Calu3 (cell line): Measurements from ENCODE around the gene GAL3ST1. TPM values are rescaled to one million over a fixed set of nuclear protein-coding genes. Genes with fewer than 3 reads are reported as not detected.

ENCODE experiments used
- BruUV-seq: library from RNA; stranded (reverse); fragments of 400-500 nt; replicated peaks from 2 replicates; lab custom pipeline; 2021; lab: Mats Ljungman, UMichigan
- CTCF ChIA-PET: fragments of 300-600 bp; sonication (Branson Sonifier 250); formaldehyde crosslinking; loops from one replicate; lab custom pipeline; 2022; ENCODE audit warnings: antibody characterized with exemption; lab: Charles Lee
- DNase-seq: peaks from one replicate; pipeline ENCODE4 v3.0.0; 2022
- H3K27ac Mint-ChIP-seq: one replicate; pipeline ENCODE4 v1.8.0; 2022; ENCODE audit warnings: mixed read lengths; ENCODE audit not compliant: unreplicated experiment
- H3K27me3 Mint-ChIP-seq: one replicate; pipeline ENCODE4 v1.8.0; 2022; ENCODE audit warnings: mixed read lengths; ENCODE audit not compliant: unreplicated experiment
- H3K36me3 Mint-ChIP-seq: one replicate; pipeline ENCODE4 v1.8.0; 2022; ENCODE audit warnings: mild to moderate bottlenecking, moderate library complexity, mixed read lengths; ENCODE audit not compliant: insufficient read depth, unreplicated experiment
- H3K4me1 Mint-ChIP-seq: one replicate; pipeline ENCODE4 v1.8.0; 2022; ENCODE audit warnings: mild to moderate bottlenecking, low read depth, mixed read lengths; ENCODE audit not compliant: unreplicated experiment
- H3K4me3 Mint-ChIP-seq: one replicate; pipeline ENCODE4 v1.8.0; 2022; ENCODE audit warnings: mild to moderate bottlenecking, low read depth, moderate library complexity, mixed read lengths; ENCODE audit not compliant: unreplicated experiment
- H3K9me3 Mint-ChIP-seq: one replicate; pipeline ENCODE4 v1.8.0; 2022; ENCODE audit warnings: low read depth, mixed read lengths; ENCODE audit not compliant: unreplicated experiment
- intact Hi-C: fragments of 100-400 bp; cut with micrococcal nuclease; formaldehyde crosslinking; loops from one replicate; pipeline ENCODE4 v1.10.0; 2022; ENCODE audit not compliant: unreplicated experiment
- total RNA-seq: library from RNA; stranded (reverse); gene quantifications from 2 replicates; pipeline ENCODE4 v1.2.3, GENCODE V29; 2022
- TF ChIP-seq, protein P1 (sequence below): fragments of 200-600 bp; IDR thresholded peaks from one replicate; pipeline ENCODE4 v1.8.0; 2022; ENCODE audit warnings: antibody characterized with exemption; ENCODE audit not compliant: unreplicated experiment

GAL3ST1 gene
- total RNA-seq, 1 experiment from 2014 or later = 6.5 TPM

DNA sequence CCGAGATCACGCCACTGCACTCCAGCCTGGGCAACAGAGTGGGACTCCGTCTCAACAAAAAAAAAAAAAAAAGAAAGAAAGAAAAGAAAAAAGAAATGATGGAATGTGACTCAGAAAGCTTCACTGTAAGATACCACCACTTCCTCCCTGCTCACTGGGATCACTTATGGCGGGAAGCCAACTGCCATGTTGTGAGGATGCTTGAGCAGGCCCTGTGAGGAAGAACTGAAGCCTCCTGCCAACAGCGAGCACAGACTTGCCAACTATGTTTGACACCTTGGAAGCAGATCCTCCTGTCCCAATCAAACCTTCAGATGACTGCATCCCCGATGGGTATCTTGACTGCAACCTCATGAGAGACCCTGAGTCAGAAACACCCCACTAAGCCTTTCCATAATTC is 36.2 kb downstream of the GAL3ST1 start:
- DNase-seq = no peak
- Mint-ChIP-seq H3K9me3 (no peaks in the 10 kb centered on the region), H3K27ac (no peak overlapping the region), H3K27me3 (peaks cover 23% of the 10 kb centered on the region), H3K36me3 (no peaks in the 10 kb centered on the region), H3K4me1 (peaks cover 8% of the 10 kb centered on the region), H3K4me3 (no peak overlapping the region)
- TF ChIP-seq, protein P1, sequence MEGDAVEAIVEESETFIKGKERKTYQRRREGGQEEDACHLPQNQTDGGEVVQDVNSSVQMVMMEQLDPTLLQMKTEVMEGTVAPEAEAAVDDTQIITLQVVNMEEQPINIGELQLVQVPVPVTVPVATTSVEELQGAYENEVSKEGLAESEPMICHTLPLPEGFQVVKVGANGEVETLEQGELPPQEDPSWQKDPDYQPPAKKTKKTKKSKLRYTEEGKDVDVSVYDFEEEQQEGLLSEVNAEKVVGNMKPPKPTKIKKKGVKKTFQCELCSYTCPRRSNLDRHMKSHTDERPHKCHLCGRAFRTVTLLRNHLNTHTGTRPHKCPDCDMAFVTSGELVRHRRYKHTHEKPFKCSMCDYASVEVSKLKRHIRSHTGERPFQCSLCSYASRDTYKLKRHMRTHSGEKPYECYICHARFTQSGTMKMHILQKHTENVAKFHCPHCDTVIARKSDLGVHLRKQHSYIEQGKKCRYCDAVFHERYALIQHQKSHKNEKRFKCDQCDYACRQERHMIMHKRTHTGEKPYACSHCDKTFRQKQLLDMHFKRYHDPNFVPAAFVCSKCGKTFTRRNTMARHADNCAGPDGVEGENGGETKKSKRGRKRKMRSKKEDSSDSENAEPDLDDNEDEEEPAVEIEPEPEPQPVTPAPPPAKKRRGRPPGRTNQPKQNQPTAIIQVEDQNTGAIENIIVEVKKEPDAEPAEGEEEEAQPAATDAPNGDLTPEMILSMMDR = no peak
- BruUV-seq = no TSS peak
- intact Hi-C loops = no loop called here
- CTCF ChIA-PET = no interaction called here

GRCh38 chr22:30537083-30537731 is 37.3 kb downstream of the GAL3ST1 start:
- no peaks in the 10 kb centered on the region for H3K9me3 Mint-ChIP-seq
- H3K4me1 Mint-ChIP-seq = peaks cover 8% of the 10 kb centered on the region
- TF ChIP-seq, protein P1 = no peak
- CTCF ChIA-PET = no interaction called here
- DNase-seq = no peak
- peaks cover 13% of the 10 kb centered on the region for H3K27me3 Mint-ChIP-seq
- no peak overlapping the region for H3K27ac Mint-ChIP-seq
- intact Hi-C loops = no loop called here
- no TSS peak for BruUV-seq
- H3K4me3 Mint-ChIP-seq = no peak overlapping the region
- H3K36me3 Mint-ChIP-seq = no peaks in the 10 kb centered on the region

- Mint-ChIP-seq H3K9me3 (no peaks in the 10 kb centered on the region), H3K4me3 (no peak overlapping the region), H3K27me3 (no peaks in the 10 kb centered on the region), H3K4me1 (peaks cover 8% of the 10 kb centered on the region), H3K36me3 (no peaks in the 10 kb centered on the region), H3K27ac (no peak overlapping the region)
- BruUV-seq = no TSS peak
- intact Hi-C loops = no loop called here
- TF ChIP-seq, protein P1 = no peak
- DNase-seq = no peak
- CTCF ChIA-PET = no interaction called here
Observed at GRCh38 chr22:30535182-30535581, 39.3 kb downstream of the GAL3ST1 start.

DNA sequence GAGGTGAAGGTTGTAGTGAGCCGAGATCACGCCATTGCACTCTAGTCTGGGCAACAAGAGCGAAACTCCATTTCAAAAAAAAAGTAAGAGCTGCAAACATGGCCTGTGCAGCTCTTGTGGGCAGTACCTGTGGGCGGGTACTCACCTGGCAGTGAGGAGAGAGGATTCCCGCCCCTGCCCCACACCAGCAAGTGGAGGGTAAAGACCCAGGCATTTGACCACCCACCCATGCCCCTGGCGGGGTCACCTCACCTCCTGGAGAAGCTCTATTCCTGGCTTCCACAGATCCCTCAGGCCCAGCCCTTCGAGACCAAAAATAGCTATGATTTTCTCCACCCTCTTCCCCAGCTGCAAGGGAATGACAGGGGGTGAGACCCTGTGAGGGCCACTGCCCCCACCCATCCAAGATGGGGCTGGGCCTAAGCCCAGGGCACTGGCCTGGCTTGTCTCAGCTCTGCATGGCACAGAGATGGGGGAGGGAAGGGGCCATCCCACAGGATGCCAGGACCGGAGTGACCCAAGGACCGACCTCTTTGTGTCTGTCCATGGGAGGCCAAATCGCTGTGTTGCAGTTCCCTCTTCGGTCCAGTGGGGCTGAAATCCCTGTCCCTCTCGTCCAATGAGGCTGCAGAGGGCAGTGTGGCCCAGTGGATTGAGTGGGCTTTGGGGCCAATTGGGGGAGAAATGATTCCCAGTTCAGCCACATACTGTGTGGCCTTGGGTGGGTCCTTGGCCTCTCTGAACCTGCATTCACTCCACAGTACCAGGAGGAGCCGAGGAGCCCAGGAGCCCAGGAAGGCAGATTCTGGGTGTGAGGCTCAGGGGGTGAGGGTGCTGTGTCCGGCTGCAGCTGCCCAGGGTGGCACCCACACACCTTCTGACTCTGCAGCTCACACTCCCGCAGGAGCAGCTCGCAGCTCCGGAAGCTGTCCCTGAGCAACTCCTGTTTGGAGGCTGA is 42.5 kb downstream of the GAL3ST1 start:
- H3K36me3 Mint-ChIP-seq = peaks cover 3% of the 10 kb centered on the region
- no peaks in the 10 kb centered on the region for H3K9me3 Mint-ChIP-seq
- H3K4me1 Mint-ChIP-seq = peaks cover 8% of the 10 kb centered on the region
- CTCF ChIA-PET = no interaction called here
- BruUV-seq = no TSS peak
- TF ChIP-seq, protein P1 = no peak
- H3K27ac Mint-ChIP-seq = no peak overlapping the region
- intact Hi-C loops = no loop called here
- DNase-seq = no peak
- H3K27me3 Mint-ChIP-seq = no peaks in the 10 kb centered on the region
- H3K4me3 Mint-ChIP-seq = no peak overlapping the region
